ENCODE measurements around the gene NPC1. TPM values are rescaled to one million over a fixed set of nuclear protein-coding genes. Genes with fewer than 3 reads are reported as not detected.

Gene NPC1
- total and polyA plus RNA-seq, 7 donors = 24.8 to 126 (median 32.1) TPM

- ATAC-seq (peak; percentile 46 to 69 (median 59)), DNase-seq (no peak)
- intact Hi-C loops (cut with DNase I) = loop anchor here (10.0 kb wide), 3 partner anchors 177 to 297 kb away; no protein-coding TSS in a partner anchor
- no peaks in the 10 kb centered on the region for H3K27me3 ChIP-seq (ENCODE audit: insufficient read depth in 3 of 3, low read length in 2 of 3)
- H3K4me3 ChIP-seq = no peak overlapping the region
- WGBS, 3 donors = 45 to 69% (median 47%) methylated on average over 3 of the region's 3 CpGs
- H3K36me3 ChIP-seq (ENCODE audit: insufficient read depth in 1 of 2, low read depth in 1 of 2) = no peaks in the 10 kb centered on the region
- H3K4me1 ChIP-seq = peaks cover 21% of the 10 kb centered on the region
- H3K27ac ChIP-seq = peak overlapping the region; percentile 58
- H3K9me3 ChIP-seq = no peaks in the 10 kb centered on the region
- no peak for TF ChIP-seq CTCF (IDR thresholded peaks at IDR 0.05)
These were observed 41.0 kb upstream of the NPC1 start for GRCh38 chr18:23627321-23627720.

GRCh38 chr18:23626451-23627279 lies 40.4 kb upstream of the NPC1 start:
- intact Hi-C loops (cut with DNase I) = loop anchor here (10.0 kb wide), 3 partner anchors 178 to 298 kb away; no protein-coding TSS in a partner anchor
- Histone ChIP-seq H3K36me3 (ENCODE audit: insufficient read depth in 1 of 2, low read depth in 1 of 2) (no peaks in the 10 kb centered on the region), H3K4me3 (no peak overlapping the region), H3K9me3 (no peaks in the 10 kb centered on the region), H3K27ac (peak overlapping the region; percentile 58), H3K4me1 (peaks cover 21% of the 10 kb centered on the region), H3K27me3 (ENCODE audit: insufficient read depth in 3 of 3, low read length in 2 of 3) (no peaks in the 10 kb centered on the region)
- peak in 3 of 4 donors; percentile 59 to 63 (median 59) for ATAC-seq
- TF ChIP-seq CTCF (IDR thresholded peaks at IDR 0.05) = no peak
- DNase-seq = no peak
- WGBS, 3 donors = 21 to 44% (median 27%) methylated on average over 4 of the region's 4 CpGs

GRCh38 chr18:23623040-23623439 lies 36.7 kb upstream of the NPC1 start:
- intact Hi-C loops (cut with DNase I) = loop anchor here (2.0 to 10.0 kb wide), 5 partner anchors 80 to 302 kb away; no protein-coding TSS in a partner anchor
- no peaks in the 10 kb centered on the region for H3K9me3 ChIP-seq
- no peak overlapping the region for H3K27ac ChIP-seq
- H3K27me3 ChIP-seq (ENCODE audit: insufficient read depth in 3 of 3, low read length in 2 of 3) = peaks cover 0 to 24% (median 5%) of the 10 kb centered on the region in 3 donors
- peaks cover 18% of the 10 kb centered on the region for H3K4me1 ChIP-seq
- DNase-seq = no peak
- ATAC-seq = no peak
- no peak overlapping the region for H3K4me3 ChIP-seq
- no peaks in the 10 kb centered on the region for H3K36me3 ChIP-seq (ENCODE audit: insufficient read depth in 1 of 2, low read depth in 1 of 2)
- TF ChIP-seq CTCF (IDR thresholded peaks at IDR 0.05) = no peak
- 93 to 98% (median 94%) methylated on average over 3 of the region's 3 CpGs for WGBS, 3 donors

- no peaks in the 10 kb centered on the region for H3K36me3 ChIP-seq (ENCODE audit: insufficient read depth in 1 of 2, low read depth in 1 of 2)
- peak; percentile 44 to 62 (median 52) for ATAC-seq
- peak overlapping the region; percentile 62 for H3K4me3 ChIP-seq
- no peak for TF ChIP-seq CTCF (IDR thresholded peaks at IDR 0.05)
- no peaks in the 10 kb centered on the region for H3K9me3 ChIP-seq
- DNase-seq = peak; percentile 23 to 29
- intact Hi-C loops (cut with DNase I) = no loop called here
- H3K27ac ChIP-seq = no peak overlapping the region
- no peaks in the 10 kb centered on the region for H3K4me1 ChIP-seq
- WGBS, 3 donors = 1 to 4% (median 2%) methylated on average over 38 to 41 of the region's 41 CpGs
- peaks cover 0 to 24% (median 5%) of the 10 kb centered on the region in 3 donors for H3K27me3 ChIP-seq (ENCODE audit: insufficient read depth in 3 of 3, low read length in 2 of 3)
These were observed 33.1 kb upstream of the NPC1 start for GRCh38 chr18:23619388-23619881.
